LNCAP (cell line): Measurements from ENCODE around the gene AP1M1.

ENCODE experiments used
- CTCF ChIP-seq: fragments of 450-650 bp; IDR thresholded peaks from 2 replicates; pipeline ENCODE4 v1.5.1; 2017; ENCODE audit warnings: mild to moderate bottlenecking

The AP1M1 gene

GRCh38 chr19:16188521-16188920, 9.2 kb upstream of the AP1M1 start:
- no peak for TF ChIP-seq CTCF

GRCh38 chr19:16190198-16190597, 7.5 kb upstream of the AP1M1 start:
- no peak for TF ChIP-seq CTCF

- no peak for TF ChIP-seq CTCF
These were observed 7.0 kb upstream of the AP1M1 start for GRCh38 chr19:16190736-16191135.

- TF ChIP-seq CTCF: no peak
These were observed 6.3 kb upstream of the AP1M1 start for GRCh38 chr19:16191216-16191908.

- TF ChIP-seq CTCF: no peak
These were observed 4.2 kb upstream of the AP1M1 start for GRCh38 chr19:16193466-16193865.

- TF ChIP-seq CTCF: no peak
These were observed 506 bp upstream of the AP1M1 start for GRCh38 chr19:16197188-16197621.

- TF ChIP-seq CTCF: no peak
These were observed 600 bp downstream of the AP1M1 start for GRCh38 chr19:16198370-16198651.
